AG08395 (cell line): ENCODE measurements around the gene TOB2.
"Not testable (repeated sequence)": the region's sequence is repeated elsewhere in the genome, so short reads cannot be mapped to it uniquely, and the experiment has no call there.

ENCODE experiments used
- DNase-seq: peaks from one replicate; pipeline ENCODE4 v3.0.0; 2012; ENCODE audit warnings: mixed read lengths, low spot score

The TOB2 gene

GRCh38 chr22:41429232-41429950 lies 17.2 kb downstream of the TOB2 start:
- no peak for DNase-seq

- no peak for DNase-seq
Measured at GRCh38 chr22:41425660-41426365, 20.8 kb downstream of the TOB2 start.

DNA sequence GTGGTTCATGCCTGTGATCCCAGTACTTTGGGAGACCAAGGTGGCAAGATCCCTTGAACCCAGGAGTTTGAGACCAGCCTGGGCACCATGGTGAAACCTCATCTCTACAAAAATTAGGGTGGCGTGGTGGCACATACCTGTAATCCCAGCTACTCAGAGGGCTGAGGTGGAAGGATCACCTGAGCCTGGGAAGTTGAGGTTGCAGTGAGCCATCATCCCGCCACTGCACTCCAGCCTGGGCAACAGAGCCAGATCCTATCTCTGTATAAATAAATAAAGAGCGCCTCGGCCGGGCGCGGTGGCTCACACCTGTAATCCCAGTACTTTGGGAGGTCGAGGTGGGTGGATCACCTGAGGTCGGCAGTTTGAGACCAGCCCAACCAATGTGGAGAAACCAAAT lies 27.9 kb downstream of the TOB2 start:
- DNase-seq, result no peak

DNA sequence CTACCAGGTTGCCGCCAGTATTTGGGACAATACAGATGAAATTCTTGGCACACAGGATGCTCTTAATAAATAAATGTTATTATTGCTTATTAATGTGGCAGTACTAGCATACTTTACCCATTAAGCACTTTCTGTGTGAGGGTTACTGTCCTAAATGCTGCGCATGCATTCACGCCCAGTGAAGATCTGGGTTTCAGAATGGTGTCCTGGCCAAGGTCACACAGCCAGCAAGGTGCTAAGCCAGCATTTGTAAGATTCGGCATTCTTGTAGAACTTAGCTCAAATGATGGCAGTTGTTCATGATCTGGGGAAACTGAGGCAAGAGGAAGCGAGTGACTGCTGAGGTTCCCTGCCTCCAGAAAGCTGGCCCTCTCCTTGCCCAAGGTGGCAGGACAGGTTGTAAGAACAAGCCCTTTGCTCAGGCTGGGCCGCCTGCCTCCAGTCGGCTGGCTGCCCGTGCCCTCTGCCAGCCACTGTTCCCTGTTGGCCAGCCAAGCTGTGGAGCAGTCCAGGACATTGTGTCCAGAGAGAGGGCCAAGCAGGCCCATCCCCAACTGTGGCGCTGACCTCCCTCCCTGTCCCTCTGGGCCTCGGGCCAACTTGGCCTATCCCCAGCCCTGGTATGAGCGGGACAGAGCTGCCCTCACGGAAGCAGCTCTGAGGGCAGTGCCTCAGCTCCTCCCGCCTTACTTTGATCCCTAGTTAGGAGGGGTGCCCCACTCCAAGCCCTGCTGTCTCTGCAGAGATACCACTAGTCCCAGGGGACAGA lies 28.8 kb downstream of the TOB2 start:
- DNase-seq, result peak; percentile 46

- DNase-seq, result no peak
Measured at GRCh38 chr22:41415554-41415953, 31.0 kb downstream of the TOB2 start.

GRCh38 chr22:41411021-41411851 lies 35.4 kb downstream of the TOB2 start:
- no peak for DNase-seq

- no peak for DNase-seq
Measured at GRCh38 chr22:41410311-41410751, 36.3 kb downstream of the TOB2 start.

- DNase-seq, result no peak
Measured at GRCh38 chr22:41408665-41409064, 37.9 kb downstream of the TOB2 start.

GRCh38 chr22:41407433-41407832 lies 39.2 kb downstream of the TOB2 start:
- DNase-seq, result no peak

- no peak for DNase-seq
Measured at GRCh38 chr22:41406410-41406809, 40.2 kb downstream of the TOB2 start.

GRCh38 chr22:41405588-41405987 lies 41.0 kb downstream of the TOB2 start:
- no peak for DNase-seq

GRCh38 chr22:41403532-41404318 lies 42.9 kb downstream of the TOB2 start:
- peak; percentile 97 for DNase-seq

DNA sequence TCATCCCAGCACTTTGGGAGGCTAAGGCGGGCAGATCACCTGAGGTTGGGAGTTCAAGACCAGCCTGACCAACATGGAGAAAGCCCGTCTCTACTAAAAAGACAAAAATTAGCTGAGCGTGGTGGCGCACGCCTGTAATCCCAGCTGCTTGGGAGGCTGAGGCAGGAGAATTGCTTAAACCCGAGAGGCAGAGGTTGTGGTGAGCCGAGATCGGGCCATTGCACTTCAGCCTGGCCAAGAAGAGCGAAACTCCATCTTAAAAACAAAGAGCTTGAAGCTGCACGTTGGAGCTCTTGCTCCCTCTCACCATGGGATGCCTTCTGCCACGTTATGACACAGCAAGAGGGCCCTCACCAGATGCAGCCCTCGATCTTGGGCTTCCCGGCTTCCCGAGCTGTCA lies 43.8 kb downstream of the TOB2 start:
- not testable (repeated sequence) for DNase-seq

GRCh38 chr22:41401781-41402648 lies 44.6 kb downstream of the TOB2 start:
- peak; percentile 76 for DNase-seq

DNA sequence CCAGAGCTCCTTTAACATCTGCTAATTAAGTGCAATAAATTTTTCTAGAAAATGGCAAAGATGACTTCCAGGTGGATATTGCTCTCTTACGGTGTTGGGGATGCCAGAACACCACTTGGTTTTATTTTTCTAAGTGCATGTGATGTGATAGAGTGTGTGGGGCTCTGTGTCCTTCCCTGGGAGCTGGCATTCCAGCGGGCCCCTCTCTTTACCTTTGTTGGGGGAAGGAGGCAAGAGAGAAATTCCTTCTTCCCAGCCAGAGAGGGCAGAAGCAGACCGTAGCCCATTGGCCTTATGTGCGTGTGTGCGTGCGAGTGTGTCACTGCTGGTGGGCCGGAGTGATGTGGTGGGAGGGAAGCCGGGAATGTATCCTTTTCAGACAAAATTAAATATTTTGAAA lies 47.7 kb downstream of the TOB2 start:
- no peak for DNase-seq

- no peak for DNase-seq
Measured at GRCh38 chr22:41397143-41397811, 49.3 kb downstream of the TOB2 start.

DNA sequence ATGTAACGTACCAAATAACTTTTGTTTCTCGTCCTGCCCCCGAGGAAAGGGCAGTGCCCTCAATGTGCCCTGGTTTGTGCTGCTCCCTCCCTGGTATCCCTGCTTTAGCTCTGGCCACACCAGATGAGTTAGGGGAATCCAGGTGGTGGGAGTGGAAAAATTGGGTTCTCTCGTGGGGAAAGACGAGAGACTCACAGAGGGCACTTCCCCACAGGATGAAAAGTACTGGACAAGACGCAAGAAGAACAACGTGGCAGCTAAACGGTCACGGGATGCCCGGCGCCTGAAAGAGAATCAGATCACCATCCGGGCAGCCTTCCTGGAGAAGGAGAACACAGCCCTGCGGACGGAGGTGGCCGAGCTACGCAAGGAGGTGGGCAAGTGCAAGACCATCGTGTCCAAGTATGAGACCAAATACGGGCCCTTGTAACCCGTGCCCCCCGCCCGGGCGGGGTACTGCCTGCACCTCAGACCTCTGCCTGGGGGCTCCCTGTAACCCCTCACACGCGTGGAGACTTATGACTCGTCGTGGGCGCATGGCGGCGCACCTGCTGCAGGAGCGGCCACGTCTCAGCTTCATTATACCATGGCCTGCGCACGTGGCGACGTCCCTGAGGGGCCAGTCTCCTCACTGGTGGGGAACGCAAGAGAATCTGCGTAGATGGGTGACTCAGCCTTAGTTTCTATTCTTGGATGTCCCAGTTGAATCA lies 50.9 kb downstream of the TOB2 start:
- no peak for DNase-seq

GRCh38 chr22:41394012-41394356 lies 52.6 kb downstream of the TOB2 start:
- no peak for DNase-seq

DNA sequence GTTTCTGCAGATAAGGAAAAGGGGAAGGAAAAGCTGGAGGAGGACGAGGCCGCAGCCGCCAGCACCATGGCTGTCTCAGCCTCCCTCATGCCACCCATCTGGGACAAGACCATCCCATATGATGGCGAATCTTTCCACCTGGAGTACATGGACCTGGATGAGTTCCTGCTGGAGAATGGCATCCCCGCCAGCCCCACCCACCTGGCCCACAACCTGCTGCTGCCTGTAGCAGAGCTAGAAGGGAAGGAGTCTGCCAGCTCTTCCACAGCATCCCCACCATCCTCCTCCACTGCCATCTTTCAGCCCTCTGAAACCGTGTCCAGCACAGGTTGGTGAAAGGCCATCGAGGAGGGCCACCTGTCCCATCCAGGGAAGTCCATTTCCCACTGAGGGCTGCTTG lies 59.3 kb downstream of the TOB2 start:
- no peak for DNase-seq
